Measurements from ENCODE around the gene HIPK2.

DNA sequence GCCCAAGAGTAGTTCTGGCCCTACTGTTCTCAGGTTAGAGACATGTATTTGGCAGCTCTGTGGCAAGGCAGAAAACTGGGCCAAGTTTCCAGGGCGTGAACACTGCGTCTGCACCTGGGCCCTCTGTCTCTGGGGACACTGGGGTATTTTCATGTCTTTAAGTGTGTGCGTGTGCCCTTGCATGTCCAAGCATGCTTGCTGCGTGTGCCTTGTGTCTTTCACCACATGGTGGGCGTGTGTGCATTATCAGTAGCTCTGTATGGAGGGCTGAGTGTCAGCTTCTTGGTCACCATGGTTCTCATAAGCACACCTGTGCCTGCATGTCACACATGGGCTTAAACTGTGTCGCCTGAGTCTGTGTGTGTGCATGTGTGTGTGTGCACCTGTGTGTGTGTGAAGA is 69.3 kb downstream of the HIPK2 start:
- TF ChIP-seq ZFP3 (CRISPR knock-in tag; IDR thresholded peaks at IDR 0.05) (no peak), ZFP30 (CRISPR knock-in tag; IDR thresholded peaks at IDR 0.05) (no peak), ISL1 (CRISPR knock-in tag; IDR thresholded peaks at IDR 0.05) (no peak), OSR1 (CRISPR knock-in tag; IDR thresholded peaks at IDR 0.05) (no peak), ZNF8 (CRISPR knock-in tag; IDR thresholded peaks at IDR 0.05) (no peak), RARB (CRISPR knock-in tag; IDR thresholded peaks at IDR 0.05) (no peak), ESRRG (CRISPR knock-in tag; IDR thresholded peaks at IDR 0.05) (no peak), PPARA (CRISPR knock-in tag; IDR thresholded peaks at IDR 0.05; ENCODE audit: borderline replicate concordance) (no peak)
- TF ChIP-seq, protein P1, sequence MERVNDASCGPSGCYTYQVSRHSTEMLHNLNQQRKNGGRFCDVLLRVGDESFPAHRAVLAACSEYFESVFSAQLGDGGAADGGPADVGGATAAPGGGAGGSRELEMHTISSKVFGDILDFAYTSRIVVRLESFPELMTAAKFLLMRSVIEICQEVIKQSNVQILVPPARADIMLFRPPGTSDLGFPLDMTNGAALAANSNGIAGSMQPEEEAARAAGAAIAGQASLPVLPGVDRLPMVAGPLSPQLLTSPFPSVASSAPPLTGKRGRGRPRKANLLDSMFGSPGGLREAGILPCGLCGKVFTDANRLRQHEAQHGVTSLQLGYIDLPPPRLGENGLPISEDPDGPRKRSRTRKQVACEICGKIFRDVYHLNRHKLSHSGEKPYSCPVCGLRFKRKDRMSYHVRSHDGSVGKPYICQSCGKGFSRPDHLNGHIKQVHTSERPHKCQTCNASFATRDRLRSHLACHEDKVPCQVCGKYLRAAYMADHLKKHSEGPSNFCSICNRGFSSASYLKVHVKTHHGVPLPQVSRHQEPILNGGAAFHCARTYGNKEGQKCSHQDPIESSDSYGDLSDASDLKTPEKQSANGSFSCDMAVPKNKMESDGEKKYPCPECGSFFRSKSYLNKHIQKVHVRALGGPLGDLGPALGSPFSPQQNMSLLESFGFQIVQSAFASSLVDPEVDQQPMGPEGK (CRISPR knock-in tag; IDR thresholded peaks at IDR 0.05; ENCODE audit: borderline replicate concordance) = no peak
- TF ChIP-seq, protein P2, sequence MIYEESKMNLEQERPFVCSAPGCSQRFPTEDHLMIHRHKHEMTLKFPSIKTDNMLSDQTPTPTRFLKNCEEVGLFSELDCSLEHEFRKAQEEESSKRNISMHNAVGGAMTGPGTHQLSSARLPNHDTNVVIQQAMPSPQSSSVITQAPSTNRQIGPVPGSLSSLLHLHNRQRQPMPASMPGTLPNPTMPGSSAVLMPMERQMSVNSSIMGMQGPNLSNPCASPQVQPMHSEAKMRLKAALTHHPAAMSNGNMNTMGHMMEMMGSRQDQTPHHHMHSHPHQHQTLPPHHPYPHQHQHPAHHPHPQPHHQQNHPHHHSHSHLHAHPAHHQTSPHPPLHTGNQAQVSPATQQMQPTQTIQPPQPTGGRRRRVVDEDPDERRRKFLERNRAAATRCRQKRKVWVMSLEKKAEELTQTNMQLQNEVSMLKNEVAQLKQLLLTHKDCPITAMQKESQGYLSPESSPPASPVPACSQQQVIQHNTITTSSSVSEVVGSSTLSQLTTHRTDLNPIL (CRISPR knock-in tag; IDR thresholded peaks at IDR 0.05; ENCODE audit: low read depth) = no peak
